Smooth muscle cell (in vitro differentiated cells): ENCODE measurements around the gene GRIK4. TPM values are rescaled to one million over a fixed set of nuclear protein-coding genes. Genes with fewer than 3 reads are reported as not detected.

ENCODE experiments used
- DNase-seq: peaks from one replicate; lab custom pipeline; 2025; ENCODE audit not compliant: unreplicated experiment; lab: John Stamatoyannopoulos, UW
- H2AFZ ChIP-seq: fragments of 200-600 bp; sonication (generic); 2 replicates; pipeline ENCODE4 v1.6.0; 2016; ENCODE audit warnings: antibody characterized with exemption, low read depth, mild to moderate bottlenecking
- H3F3A ChIP-seq: fragments of 200-600 bp; sonication (generic); 2 replicates; pipeline ENCODE4 v1.6.0; 2017; ENCODE audit warnings: antibody characterized with exemption, low read depth
- H3K27ac ChIP-seq: fragments of 200-600 bp; sonication (generic); 2 replicates; pipeline ENCODE4 v1.5.1; 2016; ENCODE audit warnings: low read depth, mild to moderate bottlenecking
- H3K27me3 ChIP-seq: fragments of 200-600 bp; sonication (generic); 2 replicates; pipeline ENCODE4 v1.6.1; 2016; ENCODE audit warnings: low read depth, mild to moderate bottlenecking
- H3K36me3 ChIP-seq: fragments of 200-600 bp; sonication (generic); 2 replicates; pipeline ENCODE4 v1.5.1; 2016; ENCODE audit warnings: low read depth
- H3K4me1 ChIP-seq: fragments of 200-600 bp; sonication (generic); 2 replicates; pipeline ENCODE4 v1.5.1; 2016; ENCODE audit warnings: low read depth
- H3K4me2 ChIP-seq: fragments of 200-600 bp; sonication (generic); 2 replicates; pipeline ENCODE4 v1.6.0; 2016; ENCODE audit warnings: mild to moderate bottlenecking
- H3K4me3 ChIP-seq: fragments of 200-600 bp; sonication (generic); 2 replicates; pipeline ENCODE4 v1.5.1; 2016; ENCODE audit warnings: mild to moderate bottlenecking
- H3K79me2 ChIP-seq: fragments of 200-600 bp; sonication (generic); 2 replicates; pipeline ENCODE4 v1.6.0; 2016; ENCODE audit warnings: low read depth, mild to moderate bottlenecking
- H3K9ac ChIP-seq: fragments of 200-600 bp; sonication (generic); 2 replicates; pipeline ENCODE4 v1.6.0; 2016; ENCODE audit warnings: low read depth
- H3K9me3 ChIP-seq: fragments of 200-600 bp; sonication (generic); replicated peaks from 2 replicates; pipeline ENCODE4 v1.5.1; 2016; ENCODE audit warnings: low read depth
- H4K20me1 ChIP-seq: fragments of 200-600 bp; sonication (generic); 2 replicates; pipeline ENCODE4 v1.6.0; 2016; ENCODE audit warnings: low read depth
- CTCF ChIP-seq: fragments of 200-600 bp; sonication (generic); IDR thresholded peaks from 2 replicates; pipeline ENCODE4 v1.5.1; 2017; ENCODE audit warnings: borderline replicate concordance, mild to moderate bottlenecking, antibody characterized with exemption; ENCODE audit not compliant: insufficient read depth, poor library complexity, severe bottlenecking
- WGBS: methylation state at CpG from one replicate; pipeline ENCODE4 v1.1.7; 2016; ENCODE audit warnings: low lambda C conversion rate; 5-methylcytosine and 5-hydroxymethylcytosine counted together
- polyA plus RNA-seq: library from polyadenylated mRNA; unstranded; fragments of >200 nt; fragmentation: Nextera tagmentation; extraction: Ambion mirVana; gene quantifications from 2 replicates; pipeline ENCODE4 v1.2.1, GENCODE V29; 2016
- total RNA-seq: library from RNA; depleted of rRNA; stranded (reverse); fragments of >200 nt; gene quantifications from 2 replicates; pipeline ENCODE4 v1.2.3, GENCODE V29; 2014

The GRIK4 gene
- total and polyA plus RNA-seq, 2 experiments from 2014 or later, result not detected

GRCh38 chr11:120808616-120809050 lies 297.1 kb downstream of the GRIK4 start:
- H3F3A ChIP-seq, result no peaks in the 10 kb centered on the region
- H3K9ac ChIP-seq, result no peak overlapping the region
- peaks cover 8% of the 10 kb centered on the region for H3K27me3 ChIP-seq
- no peaks in the 10 kb centered on the region for H3K36me3 ChIP-seq
- H3K4me2 ChIP-seq, result no peak overlapping the region
- H3K4me1 ChIP-seq, result peaks cover 7% of the 10 kb centered on the region
- no peak for TF ChIP-seq CTCF
- H3K4me3 ChIP-seq, result no peak overlapping the region
- no peaks in the 10 kb centered on the region for H3K79me2 ChIP-seq
- H4K20me1 ChIP-seq, result no peaks in the 10 kb centered on the region
- H3K27ac ChIP-seq, result no peak overlapping the region
- H2AFZ ChIP-seq, result no peak overlapping the region
- DNase-seq, result no peak
- H3K9me3 ChIP-seq, result no peaks in the 10 kb centered on the region
- 90% methylated on average over 5 of the region's 5 CpGs for WGBS

DNA sequence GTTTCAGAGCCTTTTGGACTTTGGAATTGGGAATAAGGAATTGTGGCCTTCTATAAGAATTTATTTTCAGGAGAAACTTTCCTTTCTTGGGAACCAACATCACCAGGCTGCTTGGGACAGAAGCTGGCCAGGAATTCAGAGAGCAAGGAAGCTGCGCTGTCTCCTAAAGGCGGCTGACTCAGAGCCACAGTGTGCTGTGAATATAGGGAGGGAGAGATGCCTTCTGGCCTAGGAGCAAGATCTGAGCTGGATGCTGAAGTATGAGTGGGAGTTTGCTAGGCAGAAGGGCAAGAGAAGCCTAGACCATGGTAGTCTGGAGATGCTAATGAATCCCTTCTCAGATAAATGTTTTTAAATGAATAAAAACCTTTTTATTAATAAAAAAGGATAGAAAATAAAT lies 298.7 kb downstream of the GRIK4 start:
- 73% methylated on average over 2 of the region's 2 CpGs for WGBS

GRCh38 chr11:120811199-120811598 lies 299.7 kb downstream of the GRIK4 start:
- H3K4me1 ChIP-seq, result peaks cover 7% of the 10 kb centered on the region
- no peaks in the 10 kb centered on the region for H4K20me1 ChIP-seq
- no peaks in the 10 kb centered on the region for H3K36me3 ChIP-seq
- H3K4me3 ChIP-seq, result no peak overlapping the region
- H2AFZ ChIP-seq, result no peak overlapping the region
- WGBS, result 95% methylated on average over 5 of the region's 5 CpGs
- no peak overlapping the region for H3K4me2 ChIP-seq
- H3K27ac ChIP-seq, result no peak overlapping the region
- no peak for DNase-seq
- no peaks in the 10 kb centered on the region for H3K79me2 ChIP-seq
- TF ChIP-seq CTCF, result no peak
- H3K9ac ChIP-seq, result no peak overlapping the region
- peaks cover 4% of the 10 kb centered on the region for H3K27me3 ChIP-seq
- H3K9me3 ChIP-seq, result no peaks in the 10 kb centered on the region
- no peaks in the 10 kb centered on the region for H3F3A ChIP-seq

More for the DNA sequence above, 298.7 kb downstream of the GRIK4 start:
- Histone ChIP-seq H3K4me2 (no peak overlapping the region), H3K9me3 (no peaks in the 10 kb centered on the region), H3K27ac (no peak overlapping the region), H2AFZ (no peak overlapping the region), H3F3A (no peaks in the 10 kb centered on the region), H3K4me1 (peaks cover 7% of the 10 kb centered on the region), H3K79me2 (no peaks in the 10 kb centered on the region), H3K36me3 (no peaks in the 10 kb centered on the region), H3K9ac (no peak overlapping the region), H4K20me1 (no peaks in the 10 kb centered on the region), H3K27me3 (peaks cover 8% of the 10 kb centered on the region), H3K4me3 (no peak overlapping the region)
- no peak for TF ChIP-seq CTCF
- DNase-seq, result no peak

GRCh38 chr11:120811731-120812130 lies 300.2 kb downstream of the GRIK4 start:
- peaks cover 7% of the 10 kb centered on the region for H3K4me1 ChIP-seq
- TF ChIP-seq CTCF, result no peak
- H3K79me2 ChIP-seq, result no peaks in the 10 kb centered on the region
- no peak overlapping the region for H3K9ac ChIP-seq
- H3K27me3 ChIP-seq, result no peaks in the 10 kb centered on the region
- WGBS, result 84% methylated on average over 5 of the region's 5 CpGs
- H3K9me3 ChIP-seq, result no peaks in the 10 kb centered on the region
- no peaks in the 10 kb centered on the region for H3K36me3 ChIP-seq
- no peak overlapping the region for H3K4me3 ChIP-seq
- H2AFZ ChIP-seq, result no peak overlapping the region
- no peak overlapping the region for H3K27ac ChIP-seq
- no peak overlapping the region for H3K4me2 ChIP-seq
- no peaks in the 10 kb centered on the region for H4K20me1 ChIP-seq
- no peaks in the 10 kb centered on the region for H3F3A ChIP-seq
- no peak for DNase-seq
